Caco-2 (cell line): ENCODE measurements around the gene SOX21. TPM values are rescaled to one million over a fixed set of nuclear protein-coding genes. Genes with fewer than 3 reads are reported as not detected.

Experiments
- BruUV-seq: library from RNA; stranded (reverse); fragments of 400-500 nt; replicated peaks from 2 replicates; lab custom pipeline; 2021; lab: Mats Ljungman, UMichigan
- CTCF ChIA-PET: fragments of 300-600 bp; sonication (Branson Sonifier 250); formaldehyde crosslinking; loops from one replicate; lab custom pipeline; 2022; ENCODE audit warnings: antibody characterized with exemption; lab: Charles Lee
- POLR2A ChIA-PET: fragments of 300-600 bp; sonication (Branson Sonifier 250); formaldehyde crosslinking; loops from one replicate; lab custom pipeline; 2022; ENCODE audit warnings: antibody characterized with exemption; lab: Charles Lee
- DNase-seq, 2 experiments: peaks; one replicate each; pipeline versions ENCODE4 v3.0.0 to v3.0.0-alpha.2; 2020 to 2022
- H3K27me3 ChIP-seq: replicated peaks from 2 replicates; pipeline ENCODE4 v1.6.0; 2011; ENCODE audit warnings: low read length; ENCODE audit not compliant: control insufficient read depth, insufficient read depth
- H3K36me3 ChIP-seq: 2 replicates; pipeline ENCODE4 v1.5.1; 2011; ENCODE audit warnings: low read length; ENCODE audit not compliant: control insufficient read depth, insufficient read depth
- H3K4me1 ChIP-seq: fragments of 250-450 bp; sonication (Bioruptor Pico); 2 replicates; pipeline ENCODE4 v1.5.1; 2020; ENCODE audit warnings: mild to moderate bottlenecking
- H3K4me3 ChIP-seq: 2 replicates; pipeline ENCODE4 v1.5.1; 2011; ENCODE audit warnings: low read depth, mild to moderate bottlenecking, control low read depth, low read length
- H3K9me3 ChIP-seq: fragments of 250-450 bp; sonication (Bioruptor Pico); 2 replicates; pipeline ENCODE4 v1.5.1; 2020; ENCODE audit warnings: mild to moderate bottlenecking, moderate library complexity
- H3K27ac Mint-ChIP-seq: one replicate; pipeline ENCODE4 v1.8.0; 2022; ENCODE audit warnings: mixed read lengths; ENCODE audit not compliant: unreplicated experiment
- H3K27me3 Mint-ChIP-seq: one replicate; pipeline ENCODE4 v1.8.0; 2022; ENCODE audit warnings: mixed read lengths; ENCODE audit not compliant: insufficient read depth, unreplicated experiment
- H3K36me3 Mint-ChIP-seq: one replicate; pipeline ENCODE4 v1.8.0; 2022; ENCODE audit warnings: mild to moderate bottlenecking, mixed read lengths; ENCODE audit not compliant: insufficient read depth, unreplicated experiment
- H3K4me1 Mint-ChIP-seq: one replicate; pipeline ENCODE4 v1.8.0; 2022; ENCODE audit warnings: low read depth, mixed read lengths; ENCODE audit not compliant: unreplicated experiment
- H3K4me3 Mint-ChIP-seq: one replicate; pipeline ENCODE4 v1.8.0; 2022; ENCODE audit warnings: mild to moderate bottlenecking, moderate library complexity, mixed read lengths; ENCODE audit not compliant: unreplicated experiment
- H3K9me3 Mint-ChIP-seq: one replicate; pipeline ENCODE4 v1.8.0; 2022; ENCODE audit warnings: mixed read lengths; ENCODE audit not compliant: unreplicated experiment
- CTCF ChIP-seq, 2 experiments: fragments of 200-600 bp in 1 of 2; IDR thresholded peaks; 1 replicate in 1 of 2; 2 replicates in 1 of 2; pipeline versions ENCODE4 v1.5.1 to v1.8.0; 2011 to 2022; ENCODE audit warnings: antibody characterized with exemption in 1 of 2, control low read depth in 1 of 2, inconsistent platforms in 1 of 2, low read depth in 1 of 2, low read length in 1 of 2, mild to moderate bottlenecking in 1 of 2, moderate library complexity in 1 of 2; ENCODE audit not compliant: insufficient read depth in 1 of 2, severe bottlenecking in 1 of 2, unreplicated experiment in 1 of 2
- intact Hi-C: fragments of 100-400 bp; cut with micrococcal nuclease; formaldehyde crosslinking; loops from one replicate; pipeline ENCODE4 v1.10.0; 2022; ENCODE audit not compliant: unreplicated experiment
- total RNA-seq: library from RNA; stranded (reverse); gene quantifications from 2 replicates; pipeline ENCODE4 v1.2.3, GENCODE V29; 2022

SOX21 gene
- total RNA-seq, 1 experiment from 2014 or later: 0.14 TPM

DNA sequence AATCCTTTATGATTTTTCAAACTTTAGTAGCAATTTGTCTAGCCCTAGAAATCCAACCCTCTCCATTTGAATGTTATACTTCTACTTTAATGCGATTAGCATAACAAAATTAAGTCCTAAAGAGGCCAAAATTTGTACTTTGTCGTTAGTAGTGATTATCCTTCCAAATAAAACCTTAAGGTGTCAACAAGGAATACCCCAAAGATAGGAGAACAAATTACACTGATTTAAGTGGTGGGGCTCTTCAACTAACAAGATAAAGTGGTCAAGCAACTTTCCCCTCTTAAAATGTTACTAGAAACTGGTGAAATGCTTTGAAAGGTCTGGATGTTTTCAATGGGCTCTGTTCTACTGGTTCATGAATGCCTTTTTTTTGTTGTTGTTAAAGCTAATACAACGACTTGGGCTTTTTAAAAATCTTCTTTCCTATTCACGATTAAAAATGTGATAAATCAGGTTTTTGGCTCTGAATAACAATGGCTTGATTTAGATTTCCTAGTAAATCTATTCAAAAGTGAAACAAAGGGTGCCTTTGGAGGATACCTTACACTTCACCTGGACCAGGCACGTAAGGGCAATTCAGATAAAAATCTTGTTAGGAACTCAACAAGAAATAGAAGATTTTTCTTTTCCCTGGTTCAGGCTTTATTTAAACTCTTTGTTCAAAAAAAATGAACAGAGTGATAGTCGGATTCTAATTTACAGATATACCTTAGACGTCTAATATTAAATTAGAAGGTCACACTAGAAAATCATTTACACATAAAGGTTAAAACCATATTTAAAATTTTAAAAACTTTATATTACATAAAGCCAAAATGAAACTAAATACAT, 3.1 kb downstream of the SOX21 start:
- H3K27ac Mint-ChIP-seq: no peak overlapping the region
- no peak overlapping the region for H3K4me3 Mint-ChIP-seq
- CTCF ChIA-PET: no interaction called here
- peaks cover 35% of the 10 kb centered on the region for H3K27me3 Mint-ChIP-seq
- Histone ChIP-seq H3K4me3 (no peak overlapping the region), H3K9me3 (no peaks in the 10 kb centered on the region), H3K36me3 (no peaks in the 10 kb centered on the region), H3K4me1 (no peaks in the 10 kb centered on the region), H3K27me3 (peaks cover 2% of the 10 kb centered on the region)
- POLR2A ChIA-PET: no interaction called here
- H3K36me3 Mint-ChIP-seq: no peaks in the 10 kb centered on the region
- no peak for TF ChIP-seq CTCF (IDR thresholded peaks at IDR 0.05; ENCODE audit: insufficient read depth in 1 of 2, low read depth in 1 of 2, low read length in 1 of 2, severe bottlenecking in 1 of 2, unreplicated experiment in 1 of 2)
- no TSS peak for BruUV-seq
- DNase-seq: no peak
- H3K4me1 Mint-ChIP-seq: no peaks in the 10 kb centered on the region
- intact Hi-C loops: no loop called here
- no peaks in the 10 kb centered on the region for H3K9me3 Mint-ChIP-seq

GRCh38 chr13:94708031-94708859, 4.1 kb downstream of the SOX21 start:
- Mint-ChIP-seq H3K4me3 (no peak overlapping the region), H3K36me3 (no peaks in the 10 kb centered on the region), H3K4me1 (no peaks in the 10 kb centered on the region), H3K27me3 (peaks cover 32% of the 10 kb centered on the region), H3K9me3 (no peaks in the 10 kb centered on the region), H3K27ac (no peak overlapping the region)
- TF ChIP-seq CTCF (IDR thresholded peaks at IDR 0.05; ENCODE audit: insufficient read depth in 1 of 2, low read depth in 1 of 2, low read length in 1 of 2, severe bottlenecking in 1 of 2, unreplicated experiment in 1 of 2): no peak
- no TSS peak for BruUV-seq
- H3K4me1 ChIP-seq: no peaks in the 10 kb centered on the region
- ChIA-PET CTCF (no interaction called here), POLR2A (no interaction called here)
- DNase-seq: no peak
- no peak overlapping the region for H3K4me3 ChIP-seq
- H3K9me3 ChIP-seq: no peaks in the 10 kb centered on the region
- H3K36me3 ChIP-seq: no peaks in the 10 kb centered on the region
- peaks cover 2% of the 10 kb centered on the region for H3K27me3 ChIP-seq
- intact Hi-C loops: no loop called here

- CTCF ChIA-PET: no interaction called here
- intact Hi-C loops: no loop called here
- no peaks in the 10 kb centered on the region for H3K36me3 ChIP-seq
- peaks cover 32% of the 10 kb centered on the region for H3K27me3 Mint-ChIP-seq
- H3K9me3 ChIP-seq: no peaks in the 10 kb centered on the region
- H3K27ac Mint-ChIP-seq: no peak overlapping the region
- no peak for TF ChIP-seq CTCF (IDR thresholded peaks at IDR 0.05; ENCODE audit: insufficient read depth in 1 of 2, low read depth in 1 of 2, low read length in 1 of 2, severe bottlenecking in 1 of 2, unreplicated experiment in 1 of 2)
- no peak for DNase-seq
- no TSS peak for BruUV-seq
- no peaks in the 10 kb centered on the region for H3K4me1 Mint-ChIP-seq
- H3K4me3 ChIP-seq: no peak overlapping the region
- no peak overlapping the region for H3K4me3 Mint-ChIP-seq
- POLR2A ChIA-PET: no interaction called here
- H3K27me3 ChIP-seq: peaks cover 2% of the 10 kb centered on the region
- H3K36me3 Mint-ChIP-seq: no peaks in the 10 kb centered on the region
- H3K4me1 ChIP-seq: no peaks in the 10 kb centered on the region
- H3K9me3 Mint-ChIP-seq: no peaks in the 10 kb centered on the region
Measured at GRCh38 chr13:94707400-94708021, 4.8 kb downstream of the SOX21 start.
